ENCODE data around the gene RPP25. TPM values are rescaled to one million over a fixed set of nuclear protein-coding genes. Genes with fewer than 3 reads are reported as not detected.

RPP25 gene
- total RNA-seq, 1 experiment from 2014 or later: 14.9 TPM

DNA sequence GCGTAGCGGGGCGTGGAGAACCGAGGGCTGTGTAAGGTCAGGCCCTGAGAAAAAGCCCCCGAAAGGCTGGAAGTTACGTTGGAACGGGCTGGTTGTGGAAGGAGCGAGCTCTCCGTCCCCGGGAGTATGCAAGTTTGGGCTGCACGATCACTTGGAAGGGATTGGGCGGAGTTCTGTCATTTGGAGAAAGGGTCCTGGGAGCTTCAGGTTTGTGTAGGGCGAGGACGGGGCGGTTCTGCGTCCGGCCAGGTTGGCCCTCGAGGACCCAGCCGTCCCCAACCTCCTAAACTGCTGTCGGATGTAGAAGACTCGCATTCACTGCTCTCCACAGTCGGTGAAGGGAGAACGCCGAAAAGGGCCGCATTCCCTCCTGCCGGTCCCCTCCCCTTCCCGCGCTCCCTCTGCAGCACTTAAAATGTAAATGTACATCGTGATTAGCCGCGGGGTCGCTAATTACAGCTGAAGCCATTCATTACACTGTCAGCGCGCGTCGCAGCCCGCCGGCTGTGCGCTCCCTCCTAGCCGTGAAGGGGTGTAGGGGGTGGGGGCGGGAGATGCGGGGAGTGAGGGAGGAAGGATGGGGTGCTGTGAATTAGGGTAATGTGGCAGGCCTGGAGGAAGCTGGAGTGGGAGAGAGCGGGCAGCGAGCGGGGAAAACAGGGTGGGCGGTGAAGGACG is 2.5 kb upstream of the RPP25 start:
- no TSS peak for BruUV-seq (replicated peaks)
- H3K27ac Mint-ChIP-seq (ENCODE audit: unreplicated experiment): no peak overlapping the region
- intact Hi-C loops (cut with micrococcal nuclease; ENCODE audit: unreplicated experiment): no loop called here

DNA sequence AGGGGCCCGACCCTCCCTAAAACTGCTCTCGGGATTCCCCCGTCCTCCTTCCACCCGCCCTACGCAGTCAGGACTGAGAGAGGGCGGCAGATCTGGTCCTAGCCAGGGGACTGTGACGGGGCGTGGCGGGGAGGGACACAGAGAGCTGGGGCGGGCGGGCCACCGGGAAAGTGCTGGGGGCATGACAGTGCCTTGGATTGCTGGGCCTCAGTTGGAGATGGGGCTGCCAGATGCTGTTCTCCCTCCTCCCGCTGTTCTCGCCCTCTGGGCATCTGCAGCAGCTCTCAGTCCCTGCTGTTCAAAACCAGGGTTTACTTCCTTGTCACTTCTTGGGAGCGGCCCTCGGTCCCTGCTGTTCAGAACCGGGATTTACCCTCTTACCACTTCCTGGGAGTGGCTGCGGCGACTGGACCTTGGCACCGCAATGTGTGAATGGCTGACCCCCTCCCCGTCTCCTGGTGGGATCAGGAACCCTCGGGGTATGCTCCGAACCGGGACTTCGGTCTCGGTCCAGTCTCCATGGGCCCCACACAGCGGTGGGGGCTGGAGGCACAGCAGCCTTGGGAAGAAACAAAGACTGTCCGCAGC is 1.8 kb upstream of the RPP25 start:
- DNase-seq: peak; percentile 63
- intact Hi-C loops (cut with micrococcal nuclease; ENCODE audit: unreplicated experiment): no loop called here
- Mint-ChIP-seq H3K27me3 (ENCODE audit: unreplicated experiment) (peaks cover 56% of the 10 kb centered on the region), H3K4me3 (ENCODE audit: low read depth, unreplicated experiment) (peak overlapping the region; percentile 71), H3K9me3 (ENCODE audit: low read depth, unreplicated experiment) (no peaks in the 10 kb centered on the region), H3K36me3 (ENCODE audit: insufficient read depth, unreplicated experiment) (peaks cover 41% of the 10 kb centered on the region), H3K27ac (ENCODE audit: unreplicated experiment) (no peak overlapping the region), H3K4me1 (ENCODE audit: low read depth, unreplicated experiment) (peaks cover 27% of the 10 kb centered on the region)
- CTCF ChIA-PET: interaction anchor here (0.6 kb wide), 1 partner anchor 467 kb away, joined by 4 read pairs; no protein-coding TSS in a partner anchor
- no TSS peak for BruUV-seq (replicated peaks)
- TF ChIP-seq, protein P1, sequence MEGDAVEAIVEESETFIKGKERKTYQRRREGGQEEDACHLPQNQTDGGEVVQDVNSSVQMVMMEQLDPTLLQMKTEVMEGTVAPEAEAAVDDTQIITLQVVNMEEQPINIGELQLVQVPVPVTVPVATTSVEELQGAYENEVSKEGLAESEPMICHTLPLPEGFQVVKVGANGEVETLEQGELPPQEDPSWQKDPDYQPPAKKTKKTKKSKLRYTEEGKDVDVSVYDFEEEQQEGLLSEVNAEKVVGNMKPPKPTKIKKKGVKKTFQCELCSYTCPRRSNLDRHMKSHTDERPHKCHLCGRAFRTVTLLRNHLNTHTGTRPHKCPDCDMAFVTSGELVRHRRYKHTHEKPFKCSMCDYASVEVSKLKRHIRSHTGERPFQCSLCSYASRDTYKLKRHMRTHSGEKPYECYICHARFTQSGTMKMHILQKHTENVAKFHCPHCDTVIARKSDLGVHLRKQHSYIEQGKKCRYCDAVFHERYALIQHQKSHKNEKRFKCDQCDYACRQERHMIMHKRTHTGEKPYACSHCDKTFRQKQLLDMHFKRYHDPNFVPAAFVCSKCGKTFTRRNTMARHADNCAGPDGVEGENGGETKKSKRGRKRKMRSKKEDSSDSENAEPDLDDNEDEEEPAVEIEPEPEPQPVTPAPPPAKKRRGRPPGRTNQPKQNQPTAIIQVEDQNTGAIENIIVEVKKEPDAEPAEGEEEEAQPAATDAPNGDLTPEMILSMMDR (IDR thresholded peaks at IDR 0.05; ENCODE audit: unreplicated experiment): peak; percentile 14

More for the DNA sequence above, 2.5 kb upstream of the RPP25 start:
- CTCF ChIA-PET: interaction anchor here (0.6 kb wide), 1 partner anchor 467 kb away, joined by 4 read pairs; no protein-coding TSS in a partner anchor
- Mint-ChIP-seq H3K4me3 (ENCODE audit: low read depth, unreplicated experiment) (no peak overlapping the region), H3K27me3 (ENCODE audit: unreplicated experiment) (peaks cover 58% of the 10 kb centered on the region), H3K4me1 (ENCODE audit: low read depth, unreplicated experiment) (peaks cover 27% of the 10 kb centered on the region), H3K36me3 (ENCODE audit: insufficient read depth, unreplicated experiment) (peaks cover 41% of the 10 kb centered on the region), H3K9me3 (ENCODE audit: low read depth, unreplicated experiment) (no peaks in the 10 kb centered on the region)
- TF ChIP-seq, protein P1 (IDR thresholded peaks at IDR 0.05; ENCODE audit: unreplicated experiment): no peak
- DNase-seq: no peak

DNA sequence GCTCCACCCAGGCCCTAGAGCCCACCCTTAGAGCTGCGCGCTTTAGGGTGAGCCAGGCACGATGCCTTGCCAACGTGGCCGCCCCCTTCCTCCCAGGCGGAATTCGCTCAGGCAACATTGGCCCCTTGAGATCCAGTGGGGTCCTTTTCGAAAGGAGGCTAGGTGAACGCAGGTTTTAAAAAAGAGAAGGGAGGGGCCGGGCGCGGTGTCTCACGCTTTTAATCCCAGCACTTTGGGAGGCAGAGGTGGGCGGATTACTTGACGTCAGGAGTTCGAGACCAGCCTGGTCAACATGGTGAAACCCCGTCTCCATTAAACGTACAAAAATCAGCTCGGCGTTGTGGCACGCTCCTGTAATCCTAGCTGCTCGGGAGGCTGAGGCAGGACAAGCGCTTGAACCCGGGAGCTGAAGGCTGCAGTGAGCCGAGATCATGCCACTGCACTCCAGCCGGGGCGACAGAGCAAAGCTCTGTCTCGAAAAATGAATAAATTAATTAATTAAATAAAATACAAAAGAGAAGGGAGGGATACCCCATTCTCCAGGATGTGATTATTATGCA is 984 bp upstream of the RPP25 start:
- H3K36me3 Mint-ChIP-seq (ENCODE audit: insufficient read depth, unreplicated experiment): peaks cover 41% of the 10 kb centered on the region
- H3K27ac Mint-ChIP-seq (ENCODE audit: unreplicated experiment): no peak overlapping the region
- no peaks in the 10 kb centered on the region for H3K9me3 Mint-ChIP-seq (ENCODE audit: low read depth, unreplicated experiment)
- TF ChIP-seq, protein P1 (IDR thresholded peaks at IDR 0.05; ENCODE audit: unreplicated experiment): no peak
- no TSS peak for BruUV-seq (replicated peaks)
- intact Hi-C loops (cut with micrococcal nuclease; ENCODE audit: unreplicated experiment): no loop called here
- CTCF ChIA-PET: interaction anchor here (0.9 to 1.6 kb wide), 7 partner anchors 7 to 188 kb away, joined by 3 to 10 read pairs (median 4); partner anchors contain the start of genes FAM219B and SCAMP5
- DNase-seq: no peak
- peaks cover 27% of the 10 kb centered on the region for H3K4me1 Mint-ChIP-seq (ENCODE audit: low read depth, unreplicated experiment)
- peaks cover 48% of the 10 kb centered on the region for H3K27me3 Mint-ChIP-seq (ENCODE audit: unreplicated experiment)
- H3K4me3 Mint-ChIP-seq (ENCODE audit: low read depth, unreplicated experiment): peak overlapping the region; percentile 71

DNA sequence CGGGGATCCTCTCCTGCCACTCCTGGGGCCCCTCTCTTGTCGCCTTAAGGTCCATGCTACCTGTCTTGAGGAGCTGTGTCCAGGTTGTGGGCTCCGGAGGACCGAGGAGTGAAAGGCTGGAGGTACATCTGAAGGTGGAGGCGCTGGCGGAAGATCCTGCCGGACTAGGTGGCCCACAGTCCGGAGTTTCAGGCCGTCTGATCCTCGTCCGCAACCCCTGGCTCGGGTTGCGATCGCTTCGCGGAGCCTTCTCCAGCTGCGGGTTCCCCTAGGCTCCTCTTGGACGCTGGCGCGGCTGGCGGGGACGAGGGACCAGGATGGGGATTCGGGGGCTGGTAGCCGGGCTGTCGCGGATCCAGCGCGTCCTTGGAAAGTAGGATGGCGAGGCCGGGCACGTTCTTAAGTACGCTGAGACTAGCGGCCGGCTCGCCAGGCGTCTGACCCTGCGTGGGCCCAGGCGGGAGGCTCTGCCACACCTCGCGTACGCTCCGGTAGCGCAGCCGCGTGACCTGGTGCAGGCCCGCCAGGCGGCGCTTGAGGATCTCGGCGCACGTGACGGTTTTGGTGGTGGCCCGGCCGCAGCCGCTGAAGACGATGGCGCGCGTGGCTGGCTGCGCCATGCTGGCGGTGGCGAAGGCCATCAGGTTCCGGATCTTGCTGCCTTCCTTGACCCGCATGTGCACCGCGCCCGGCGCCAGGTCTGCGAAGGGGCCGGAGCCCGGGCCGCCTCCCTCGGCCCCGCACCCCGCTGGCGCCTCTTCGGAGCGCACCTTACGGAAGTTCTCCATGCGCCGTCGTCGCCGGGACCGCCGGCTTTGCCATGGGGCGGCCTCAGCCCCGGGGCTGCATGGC is 550 bp downstream of the RPP25 start:
- H3K9me3 Mint-ChIP-seq (ENCODE audit: low read depth, unreplicated experiment): no peaks in the 10 kb centered on the region
- peak; percentile 83 for DNase-seq

More for the DNA sequence above, 550 bp downstream of the RPP25 start:
- intact Hi-C loops (cut with micrococcal nuclease; ENCODE audit: unreplicated experiment): no loop called here
- BruUV-seq (replicated peaks): no TSS peak
- H3K27ac Mint-ChIP-seq (ENCODE audit: unreplicated experiment): no peak overlapping the region
- CTCF ChIA-PET: interaction anchor here (0.8 to 1.4 kb wide), 6 partner anchors 9 to 187 kb away, joined by 3 to 5 read pairs (median 4); partner anchors contain the start of genes FAM219B and SCAMP5
- H3K36me3 Mint-ChIP-seq (ENCODE audit: insufficient read depth, unreplicated experiment): peaks cover 41% of the 10 kb centered on the region
- TF ChIP-seq, protein P1 (IDR thresholded peaks at IDR 0.05; ENCODE audit: unreplicated experiment): peak; percentile 49
- peaks cover 32% of the 10 kb centered on the region for H3K4me1 Mint-ChIP-seq (ENCODE audit: low read depth, unreplicated experiment)
- peaks cover 32% of the 10 kb centered on the region for H3K27me3 Mint-ChIP-seq (ENCODE audit: unreplicated experiment)
- H3K4me3 Mint-ChIP-seq (ENCODE audit: low read depth, unreplicated experiment): peak overlapping the region; percentile 71

Measured in Calu3 (cell line).